Mesodermal cell (in vitro differentiated cells): ENCODE data around the gene PPP1R16B.

Experiments used
- H3K27ac ChIP-seq: 2 replicates; pipeline ENCODE4 v1.7.0; 2013; ENCODE audit warnings: mild to moderate bottlenecking, low read depth, low read length, moderate library complexity; ENCODE audit not compliant: severe bottlenecking
- H3K36me3 ChIP-seq: 2 replicates; pipeline ENCODE4 v1.7.1; 2013; ENCODE audit warnings: mild to moderate bottlenecking, low read length, moderate library complexity; ENCODE audit not compliant: control insufficient read depth, insufficient read depth
- H3K4me1 ChIP-seq: one replicate; pipeline ENCODE4 v1.7.1; 2013; ENCODE audit warnings: mild to moderate bottlenecking, low read length; ENCODE audit not compliant: insufficient read depth, control insufficient read depth, poor library complexity, severe bottlenecking
- H3K4me3 ChIP-seq: 2 replicates; pipeline ENCODE4 v1.7.0; 2013; ENCODE audit warnings: low read length, control low read depth, mild to moderate bottlenecking; ENCODE audit not compliant: insufficient read depth, poor library complexity, severe bottlenecking; ENCODE audit errors: extremely low read depth
- H3K9me3 ChIP-seq: 2 replicates; pipeline ENCODE4 v1.7.1; 2013; ENCODE audit warnings: mild to moderate bottlenecking, low read length, moderate library complexity; ENCODE audit not compliant: control insufficient read depth
- WGBS, 2 experiments: methylation state at CpG; one replicate each; pipeline ENCODE4 v1.1.5; 2013; ENCODE audit warnings: missing lambda C conversion rate in 2 of 2; ENCODE audit not compliant: insufficient coverage in 2 of 2; 5-methylcytosine and 5-hydroxymethylcytosine counted together

The PPP1R16B gene

DNA sequence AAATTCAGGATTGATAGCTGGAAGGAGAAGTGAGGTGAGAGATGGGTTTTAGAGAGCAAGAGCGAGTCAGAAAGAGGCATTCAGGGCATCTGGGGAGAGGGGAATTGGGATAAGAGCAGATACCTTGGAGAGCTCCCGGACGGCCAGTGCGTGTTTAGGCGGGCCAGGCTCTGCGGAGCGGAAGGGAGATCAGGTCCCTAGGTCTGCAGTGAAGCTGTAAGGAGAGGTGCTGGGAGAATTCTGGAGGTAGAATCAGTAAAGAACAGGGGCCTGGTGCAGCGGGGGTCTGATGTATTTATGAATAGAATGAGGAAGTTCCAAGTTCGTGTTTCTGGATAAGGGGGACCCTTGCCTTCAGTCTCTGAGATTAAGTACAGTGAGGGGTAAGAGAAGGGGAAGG is 73.4 kb downstream of the PPP1R16B start:
- H3K27ac ChIP-seq, result no peak overlapping the region
- WGBS, 2 experiments, result 17 to 26% methylated on average over 4 to 9 of the region's 9 CpGs

DNA sequence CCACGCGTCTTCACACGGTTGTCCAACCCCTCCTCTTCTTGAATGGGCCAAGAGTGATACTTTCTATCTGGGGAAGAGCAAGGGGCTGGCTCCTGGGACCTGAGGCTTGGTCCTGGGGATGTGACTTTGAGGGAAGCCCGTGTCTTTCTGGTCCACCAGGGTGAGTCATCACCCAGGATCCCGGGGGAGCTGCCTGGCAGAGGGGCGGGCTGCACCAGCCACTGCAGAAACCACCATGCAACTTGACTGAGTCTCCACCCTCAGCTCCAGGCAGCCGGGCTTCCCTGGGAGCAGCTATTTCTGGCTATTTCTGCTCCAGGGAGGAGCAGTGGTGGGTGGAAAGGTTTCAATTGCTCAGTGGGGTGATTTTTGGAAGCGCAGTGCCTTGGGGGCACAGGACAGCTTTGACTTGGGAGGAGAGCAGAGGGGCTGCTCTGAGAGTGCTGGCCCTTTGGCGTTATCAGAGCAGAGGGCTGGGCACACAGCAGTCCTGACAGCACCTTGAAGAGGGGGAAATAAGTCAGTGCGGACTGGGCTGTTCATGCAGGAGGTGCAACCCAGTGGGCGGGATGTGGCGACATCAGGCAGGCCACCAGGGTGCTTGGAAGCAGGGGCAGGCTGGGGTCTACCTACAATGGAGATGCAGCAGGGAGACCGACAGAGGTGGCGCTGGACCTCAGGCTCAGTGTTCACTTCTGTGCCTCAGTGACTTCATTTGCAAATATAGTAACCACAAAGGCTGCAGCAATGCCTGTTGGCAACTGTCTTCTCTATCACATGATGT is 75.6 kb downstream of the PPP1R16B start:
- Histone ChIP-seq H3K36me3 (no peaks in the 10 kb centered on the region), H3K4me1 (no peaks in the 10 kb centered on the region), H3K9me3 (no peaks in the 10 kb centered on the region), H3K27ac (no peak overlapping the region), H3K4me3 (no peak overlapping the region)
- 77% methylated on average over 11 to 12 of the region's 14 CpGs for WGBS, 2 experiments

More for the DNA sequence above, 73.4 kb downstream of the PPP1R16B start:
- no peak overlapping the region for H3K4me3 ChIP-seq
- H3K36me3 ChIP-seq, result no peaks in the 10 kb centered on the region
- peaks cover 20% of the 10 kb centered on the region for H3K4me1 ChIP-seq
- no peaks in the 10 kb centered on the region for H3K9me3 ChIP-seq

DNA sequence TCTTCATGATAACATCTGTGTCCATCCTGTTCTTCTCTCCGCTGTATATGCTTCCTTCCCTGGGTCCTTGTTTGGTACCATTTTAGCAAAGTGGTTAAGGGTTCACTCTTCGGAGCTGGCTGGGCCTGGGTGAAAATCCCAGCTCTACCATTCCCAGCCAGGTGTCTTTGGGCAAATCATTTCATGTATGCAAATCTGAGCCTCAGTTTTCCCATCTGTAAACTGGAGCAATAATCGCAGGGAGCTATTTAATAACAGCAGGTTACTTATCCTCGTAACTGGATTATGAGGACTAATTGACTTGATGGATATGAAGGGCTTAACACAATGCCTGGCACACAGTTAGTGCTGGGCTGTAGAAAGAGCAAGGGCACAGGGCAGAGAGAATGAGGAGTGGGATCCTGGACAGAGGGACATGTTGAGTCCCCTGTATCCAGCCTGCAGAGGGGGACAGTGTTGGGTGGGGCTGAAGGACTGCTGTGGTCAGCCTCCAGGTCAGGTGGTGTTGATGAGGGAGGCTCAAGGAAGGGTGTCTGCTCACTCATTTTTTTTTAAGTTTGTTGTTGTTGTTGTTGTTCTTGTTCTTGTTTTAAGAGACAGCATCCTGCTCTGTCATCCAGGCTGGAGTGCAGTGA is 76.4 kb downstream of the PPP1R16B start:
- Histone ChIP-seq H3K27ac (no peak overlapping the region), H3K36me3 (no peaks in the 10 kb centered on the region), H3K9me3 (no peaks in the 10 kb centered on the region), H3K4me1 (no peaks in the 10 kb centered on the region), H3K4me3 (no peak overlapping the region)
- WGBS, 2 experiments, result 98% methylated on average over 4 of the region's 4 CpGs

DNA sequence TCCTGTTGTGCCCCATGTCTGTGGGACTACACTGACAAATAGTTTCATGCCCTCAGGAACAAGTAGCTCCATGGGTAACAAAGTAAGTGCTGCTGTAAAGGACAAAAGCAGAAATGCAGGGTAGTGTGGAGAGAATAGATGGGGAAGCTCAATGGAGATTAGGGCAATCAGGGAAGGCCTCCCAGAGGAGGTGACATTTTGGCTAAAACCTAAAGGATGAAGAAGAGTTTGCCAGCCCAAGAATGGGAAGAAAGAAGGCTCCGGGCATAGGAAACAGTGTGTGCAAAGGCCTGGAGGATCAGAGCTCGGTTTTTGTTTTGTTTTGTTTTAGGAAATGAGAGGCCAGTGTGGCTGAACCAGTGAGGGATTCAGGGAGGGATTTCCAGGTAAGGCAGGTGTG is 77.1 kb downstream of the PPP1R16B start:
- no peak overlapping the region for H3K27ac ChIP-seq
- H3K9me3 ChIP-seq, result no peaks in the 10 kb centered on the region
- no peaks in the 10 kb centered on the region for H3K4me1 ChIP-seq
- no peaks in the 10 kb centered on the region for H3K36me3 ChIP-seq
- no peak overlapping the region for H3K4me3 ChIP-seq
- WGBS, 2 experiments, result 85 to 86% methylated on average over 2 of the region's 2 CpGs

- no peaks in the 10 kb centered on the region for H3K4me1 ChIP-seq
- no peak overlapping the region for H3K4me3 ChIP-seq
- no peaks in the 10 kb centered on the region for H3K9me3 ChIP-seq
- WGBS, 2 experiments, result 80 to 85% methylated on average over 18 to 19 of the region's 20 CpGs
- H3K36me3 ChIP-seq, result no peaks in the 10 kb centered on the region
- H3K27ac ChIP-seq, result no peak overlapping the region
Measured at GRCh38 chr20:38883081-38883980, 77.8 kb downstream of the PPP1R16B start.

GRCh38 chr20:38883981-38884733 is 78.7 kb downstream of the PPP1R16B start:
- Histone ChIP-seq H3K27ac (no peak overlapping the region), H3K4me3 (no peak overlapping the region), H3K9me3 (no peaks in the 10 kb centered on the region), H3K4me1 (no peaks in the 10 kb centered on the region), H3K36me3 (no peaks in the 10 kb centered on the region)
- WGBS, 2 experiments, result 92% methylated on average over 13 of the region's 13 CpGs

DNA sequence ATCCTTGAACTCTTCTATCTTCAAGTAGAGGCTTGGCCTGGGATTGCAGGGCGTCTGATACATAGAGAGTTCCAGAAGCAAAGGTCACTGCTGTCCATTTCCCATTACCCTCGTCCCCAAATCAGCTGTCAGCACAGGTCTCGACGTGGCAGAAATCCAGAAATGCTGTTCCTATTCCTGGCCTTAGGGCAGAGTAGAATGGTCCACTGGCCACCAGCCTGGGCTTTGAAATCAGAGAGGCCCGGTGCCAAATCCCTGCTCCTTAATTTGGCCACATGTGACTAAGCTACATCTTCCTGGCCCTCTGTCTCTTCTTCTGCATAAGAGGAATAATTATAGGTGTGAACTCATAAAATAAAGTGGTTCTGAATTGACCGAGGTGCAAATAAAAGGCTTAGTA is 79.9 kb downstream of the PPP1R16B start:
- Histone ChIP-seq H3K27ac (no peak overlapping the region), H3K4me1 (no peaks in the 10 kb centered on the region), H3K36me3 (no peaks in the 10 kb centered on the region), H3K4me3 (no peak overlapping the region), H3K9me3 (no peaks in the 10 kb centered on the region)
- 92 to 96% methylated on average over 4 to 5 of the region's 6 CpGs for WGBS, 2 experiments

GRCh38 chr20:38888059-38888831 is 82.7 kb downstream of the PPP1R16B start:
- H3K9me3 ChIP-seq, result no peaks in the 10 kb centered on the region
- peaks cover 2% of the 10 kb centered on the region for H3K4me1 ChIP-seq
- no peaks in the 10 kb centered on the region for H3K36me3 ChIP-seq
- no peak overlapping the region for H3K27ac ChIP-seq
- H3K4me3 ChIP-seq, result no peak overlapping the region
- WGBS, 2 experiments, result 89 to 94% methylated on average over 7 to 10 of the region's 13 CpGs

- Histone ChIP-seq H3K9me3 (no peaks in the 10 kb centered on the region), H3K27ac (no peak overlapping the region), H3K4me3 (no peak overlapping the region), H3K4me1 (peaks cover 2% of the 10 kb centered on the region), H3K36me3 (no peaks in the 10 kb centered on the region)
- WGBS, 2 experiments, result 89 to 100% methylated on average over 2 of the region's 2 CpGs
Measured at GRCh38 chr20:38889050-38889449, 83.6 kb downstream of the PPP1R16B start.
